GM12878 (cell line): ENCODE measurements around the gene LIPA.

Experiments used
- CEBPB ChIP-seq, 2 experiments: fragments of 150-350 bp in 1 of 2; IDR thresholded peaks; 2 replicates each; pipeline ENCODE4 v1.6.1; 2012 to 2014; ENCODE audit warnings: low read depth in 2 of 2, low read length in 2 of 2, borderline replicate concordance in 1 of 2, inconsistent platforms in 1 of 2
- ETV6 ChIP-seq, 2 experiments: fragments of 450-650 bp in 1 of 2; IDR thresholded peaks in 1 of 2; conservative IDR thresholded peaks in 1 of 2; 2 replicates each; pipeline ENCODE4 v1.6.1; 2014; ENCODE audit warnings: antibody characterized with exemption in 1 of 2, borderline replicate concordance in 1 of 2, low read depth in 1 of 2, mild to moderate bottlenecking in 1 of 2, moderate library complexity in 1 of 2
- EZH2 ChIP-seq: IDR thresholded peaks from 2 replicates; pipeline ENCODE4 v1.6.1; 2012; ENCODE audit warnings: low read depth, mild to moderate bottlenecking, control low read depth, inconsistent platforms, low read length, borderline replicate concordance; ENCODE audit not compliant: control insufficient read depth
- MXI1 ChIP-seq: fragments of 150-350 bp; IDR thresholded peaks from 2 replicates; pipeline ENCODE4 v1.6.1; 2011; ENCODE audit warnings: low read depth, mild to moderate bottlenecking, inconsistent platforms, low read length, improper control_type of control experiment
- NFYB ChIP-seq: IDR thresholded peaks from 2 replicates; pipeline ENCODE4 v1.6.1; 2011; ENCODE audit warnings: low read depth, mild to moderate bottlenecking, low read length, improper control_type of control experiment, moderate library complexity; ENCODE audit not compliant: insufficient read depth
- RCOR1 ChIP-seq: conservative IDR thresholded peaks from 2 replicates; pipeline ENCODE4 v1.6.1; 2012; ENCODE audit warnings: low read depth, low read length, improper control_type of control experiment
- ZNF274 ChIP-seq: IDR thresholded peaks from one replicate; pipeline ENCODE4 v1.8.0; 2011; ENCODE audit not compliant: insufficient read length, insufficient read depth
- TF ChIP-seq, protein P1 (sequence below), 3 experiments: IDR thresholded peaks in 2 of 3; conservative IDR thresholded peaks in 1 of 3; 2 replicates each; pipeline ENCODE4 v1.5.1; 2011; ENCODE audit warnings: low read depth in 3 of 3, low read length in 3 of 3, mild to moderate bottlenecking in 3 of 3, control low read depth in 2 of 3, moderate library complexity in 2 of 3, inconsistent platforms in 1 of 3, mixed read lengths in 1 of 3; ENCODE audit not compliant: control insufficient read depth in 2 of 3, insufficient read depth in 1 of 3; ENCODE audit errors: extremely low read depth in 1 of 3

DNA sequence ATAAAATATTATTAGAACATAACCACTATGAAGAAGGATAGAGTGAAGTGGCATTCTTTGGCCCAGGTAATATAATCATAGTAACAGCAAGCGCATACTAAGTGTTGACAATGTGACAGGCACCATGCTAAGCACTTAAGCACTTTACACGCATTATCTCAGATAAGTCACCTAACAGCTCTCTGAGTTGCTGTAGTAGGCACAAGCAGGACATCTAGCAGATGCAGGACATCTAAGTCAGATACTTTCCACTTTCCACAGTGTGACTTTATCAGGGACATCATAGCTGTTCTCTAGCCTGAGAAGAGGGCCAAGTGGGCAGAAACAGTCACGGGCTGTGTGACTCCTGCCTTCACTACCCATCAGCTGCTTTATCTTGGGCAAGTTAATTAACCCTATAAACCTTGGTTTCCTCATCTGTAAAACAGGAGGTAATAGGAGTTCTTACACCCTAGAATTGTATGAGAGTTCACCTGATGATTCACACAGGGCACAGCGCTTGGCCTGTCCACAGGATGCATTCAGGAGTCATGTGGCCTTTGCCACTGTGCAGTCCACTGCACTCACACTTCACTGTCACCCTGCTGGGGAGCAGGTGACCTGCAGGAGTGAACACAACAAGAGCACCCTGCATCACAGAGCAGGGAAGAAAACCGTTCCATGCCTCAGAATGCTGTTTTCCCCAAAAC lies 12.5 kb downstream of the LIPA start:
- no peak for TF ChIP-seq EZH2
- TF ChIP-seq, protein P1, sequence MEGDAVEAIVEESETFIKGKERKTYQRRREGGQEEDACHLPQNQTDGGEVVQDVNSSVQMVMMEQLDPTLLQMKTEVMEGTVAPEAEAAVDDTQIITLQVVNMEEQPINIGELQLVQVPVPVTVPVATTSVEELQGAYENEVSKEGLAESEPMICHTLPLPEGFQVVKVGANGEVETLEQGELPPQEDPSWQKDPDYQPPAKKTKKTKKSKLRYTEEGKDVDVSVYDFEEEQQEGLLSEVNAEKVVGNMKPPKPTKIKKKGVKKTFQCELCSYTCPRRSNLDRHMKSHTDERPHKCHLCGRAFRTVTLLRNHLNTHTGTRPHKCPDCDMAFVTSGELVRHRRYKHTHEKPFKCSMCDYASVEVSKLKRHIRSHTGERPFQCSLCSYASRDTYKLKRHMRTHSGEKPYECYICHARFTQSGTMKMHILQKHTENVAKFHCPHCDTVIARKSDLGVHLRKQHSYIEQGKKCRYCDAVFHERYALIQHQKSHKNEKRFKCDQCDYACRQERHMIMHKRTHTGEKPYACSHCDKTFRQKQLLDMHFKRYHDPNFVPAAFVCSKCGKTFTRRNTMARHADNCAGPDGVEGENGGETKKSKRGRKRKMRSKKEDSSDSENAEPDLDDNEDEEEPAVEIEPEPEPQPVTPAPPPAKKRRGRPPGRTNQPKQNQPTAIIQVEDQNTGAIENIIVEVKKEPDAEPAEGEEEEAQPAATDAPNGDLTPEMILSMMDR (IDR thresholded peaks at IDR 0.05 in 2 of 3, conservative IDR thresholded peaks at IDR 0.05 in 1 of 3; ENCODE audit: control insufficient read depth in 2 of 3, extremely low read depth in 1 of 3, insufficient read depth in 1 of 3, low read depth in 3 of 3, low read length in 3 of 3), result no peak
- no peak for TF ChIP-seq ETV6 (conservative IDR thresholded peaks at IDR 0.05 in 1 of 2, IDR thresholded peaks at IDR 0.05 in 1 of 2; ENCODE audit: borderline replicate concordance in 1 of 2, low read depth in 1 of 2)
- no peak for TF ChIP-seq CEBPB (IDR thresholded peaks at IDR 0.05; ENCODE audit: borderline replicate concordance in 1 of 2, low read depth in 2 of 2, low read length in 2 of 2)
- no peak for TF ChIP-seq NFYB
- no peak for TF ChIP-seq ZNF274
- no peak for TF ChIP-seq MXI1
- TF ChIP-seq RCOR1, result no peak
